Liver (tissue), 9 donors: ENCODE data around the gene RNF152. TPM values are rescaled to one million over a fixed set of nuclear protein-coding genes. Genes with fewer than 3 reads are reported as not detected.

Source experiments
- DNase-seq: peaks from one replicate; pipeline ENCODE4 v3.0.0-alpha.2; 2017; ENCODE audit warnings: low spot score
- H3K27ac ChIP-seq, 2 donors: one replicate each; pipeline ENCODE4 v1.7.0; 2013; ENCODE audit warnings: inconsistent platforms in 2 of 2, low read length in 2 of 2, control low read depth in 1 of 2, low read depth in 1 of 2, mild to moderate bottlenecking in 1 of 2
- H3K27me3 ChIP-seq, 4 donors: one replicate each; pipeline versions ENCODE4 v1.6.1 to v1.7.0; 2013; ENCODE audit warnings: low read length in 3 of 4, inconsistent platforms in 1 of 4, mild to moderate bottlenecking in 1 of 4, moderate library complexity in 1 of 4; ENCODE audit not compliant: control insufficient read depth in 4 of 4, insufficient read depth in 4 of 4
- H3K36me3 ChIP-seq, 4 donors: one replicate each; pipeline versions ENCODE4 v1.6.1 to v1.7.0; 2013; ENCODE audit warnings: low read length in 3 of 4, mild to moderate bottlenecking in 3 of 4, low read depth in 1 of 4, moderate library complexity in 1 of 4; ENCODE audit not compliant: control insufficient read depth in 4 of 4, insufficient read depth in 3 of 4
- H3K4me1 ChIP-seq, 4 donors: one replicate each; pipeline versions ENCODE4 v1.6.1 to v1.7.0; 2013; ENCODE audit warnings: low read length in 3 of 4, mild to moderate bottlenecking in 3 of 4, moderate library complexity in 1 of 4; ENCODE audit not compliant: control insufficient read depth in 4 of 4, insufficient read depth in 4 of 4
- H3K4me3 ChIP-seq, 3 donors: one replicate each; pipeline versions ENCODE4 v1.6.1 to v1.7.0; 2013; ENCODE audit warnings: low read length in 3 of 3, control low read depth in 1 of 3, low read depth in 1 of 3, mild to moderate bottlenecking in 1 of 3
- H3K9ac ChIP-seq, 2 donors: one replicate each; pipeline ENCODE4 v1.7.0; 2013; ENCODE audit warnings: low read length in 2 of 2, mild to moderate bottlenecking in 2 of 2, moderate library complexity in 2 of 2, control low read depth in 1 of 2, low read depth in 1 of 2
- H3K9me3 ChIP-seq, 4 donors: one replicate each; pipeline versions ENCODE4 v1.6.1 to v1.7.0; 2013; ENCODE audit warnings: low read length in 3 of 4; ENCODE audit not compliant: control insufficient read depth in 4 of 4
- FOXA1 ChIP-seq: IDR thresholded peaks from 2 replicates; pipeline ENCODE4 v1.6.1; 2016; ENCODE audit warnings: antibody characterized with exemption
- FOXA2 ChIP-seq: IDR thresholded peaks from 2 replicates; pipeline ENCODE4 v1.6.1; 2016; ENCODE audit warnings: antibody characterized with exemption
- GABPA ChIP-seq, 2 donors: IDR thresholded peaks in 1 of 2; conservative IDR thresholded peaks in 1 of 2; 2 replicates each; pipeline ENCODE4 v1.6.1; 2016; ENCODE audit warnings: antibody characterized with exemption in 2 of 2, mild to moderate bottlenecking in 1 of 2, moderate library complexity in 1 of 2
- HNF4A ChIP-seq, 2 donors: conservative IDR thresholded peaks; 2 replicates each; pipeline ENCODE4 v1.6.1; 2016; ENCODE audit warnings: antibody characterized with exemption in 2 of 2, mild to moderate bottlenecking in 2 of 2
- HNF4G ChIP-seq: IDR thresholded peaks from 2 replicates; pipeline ENCODE4 v1.6.1; 2016; ENCODE audit warnings: antibody characterized with exemption
- NR2F2 ChIP-seq: IDR thresholded peaks from 2 replicates; pipeline ENCODE4 v1.6.1; 2016; ENCODE audit warnings: antibody characterized with exemption
- RXRA ChIP-seq, 2 donors: IDR thresholded peaks; 2 replicates each; pipeline ENCODE4 v1.6.1; 2017 to 2018; ENCODE audit warnings: antibody characterized with exemption in 2 of 2, mild to moderate bottlenecking in 1 of 2
- SP1 ChIP-seq: IDR thresholded peaks from 2 replicates; pipeline ENCODE4 v1.6.1; 2018; ENCODE audit warnings: antibody characterized with exemption, mild to moderate bottlenecking
- WGBS: extraction: QIAGEN DNeasy Blood & Tissue Kit; methylation state at CpG from one replicate; pipeline ENCODE4 v1.1.7; 2013; 5-methylcytosine and 5-hydroxymethylcytosine counted together
- polyA plus RNA-seq, 2 donors: library from polyadenylated mRNA; stranded (reverse) in 1 of 2; unstranded in 1 of 2; fragments of 200-250 nt in 1 of 2; fragments of >200 nt in 1 of 2; fragmentation: Nextera tagmentation in 1 of 2; extraction: Ambion mirVana in 1 of 2; gene quantifications; one replicate each; pipeline versions ENCODE4 v1.2.1 to v1.2.3, GENCODE V29; 2013 to 2015
- total RNA-seq, 2 donors: library from RNA; depleted of rRNA; stranded (reverse); fragments of >200 nt; gene quantifications; one replicate each; pipeline ENCODE4 v1.2.3, GENCODE V29; 2014
- TF ChIP-seq, protein P1 (sequence below): IDR thresholded peaks from 2 replicates; pipeline ENCODE4 v1.6.1; 2016; ENCODE audit warnings: antibody characterized with exemption
- TF ChIP-seq, protein P2 (sequence below): IDR thresholded peaks from 2 replicates; pipeline ENCODE4 v1.6.1; 2016; ENCODE audit warnings: antibody characterized with exemption
- TF ChIP-seq, protein P3 (sequence below): IDR thresholded peaks from 2 replicates; pipeline ENCODE4 v1.6.1; 2016; ENCODE audit warnings: antibody characterized with exemption, mild to moderate bottlenecking
- TF ChIP-seq, protein P4 (sequence below): IDR thresholded peaks from 2 replicates; pipeline ENCODE4 v1.6.1; 2016; ENCODE audit warnings: antibody characterized with exemption
- donor health status: healthy.
- donor health status: healthy.
- donor health status: healthy.
- donor health status: healthy.
- donor health status: healthy.

The RNF152 gene
- total and polyA plus RNA-seq, 4 donors = 6.8 to 115 (median 10.6) TPM

DNA sequence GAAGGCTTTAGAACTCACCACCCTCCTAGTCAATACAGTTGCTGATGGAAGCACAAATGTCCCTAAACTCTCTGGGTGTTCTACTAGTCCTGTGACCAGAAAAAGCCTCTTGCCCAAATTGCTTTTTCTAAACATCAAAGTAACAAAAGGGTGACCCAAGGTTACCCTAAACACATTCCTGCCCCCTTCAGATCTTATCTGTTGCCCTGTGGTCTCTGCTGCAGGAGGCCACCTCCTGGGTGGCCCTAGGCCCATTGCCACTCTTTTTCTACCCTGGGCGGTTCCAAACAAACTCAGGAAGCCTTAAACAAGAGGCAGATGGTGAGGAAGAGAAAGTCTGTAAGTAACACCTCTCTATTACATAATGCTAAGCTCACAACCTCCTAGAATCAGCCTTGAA, 3.3 kb downstream of the RNF152 start (continued):
- no peak for TF ChIP-seq NR2F2
- no peak for TF ChIP-seq FOXA1
- TF ChIP-seq GABPA (IDR thresholded peaks at IDR 0.05 in 1 of 2, conservative IDR thresholded peaks at IDR 0.05 in 1 of 2) = no peak
- TF ChIP-seq, protein P1, sequence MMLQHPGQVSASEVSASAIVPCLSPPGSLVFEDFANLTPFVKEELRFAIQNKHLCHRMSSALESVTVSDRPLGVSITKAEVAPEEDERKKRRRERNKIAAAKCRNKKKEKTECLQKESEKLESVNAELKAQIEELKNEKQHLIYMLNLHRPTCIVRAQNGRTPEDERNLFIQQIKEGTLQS = no peak
- TF ChIP-seq SP1 = no peak
- TF ChIP-seq, protein P2, sequence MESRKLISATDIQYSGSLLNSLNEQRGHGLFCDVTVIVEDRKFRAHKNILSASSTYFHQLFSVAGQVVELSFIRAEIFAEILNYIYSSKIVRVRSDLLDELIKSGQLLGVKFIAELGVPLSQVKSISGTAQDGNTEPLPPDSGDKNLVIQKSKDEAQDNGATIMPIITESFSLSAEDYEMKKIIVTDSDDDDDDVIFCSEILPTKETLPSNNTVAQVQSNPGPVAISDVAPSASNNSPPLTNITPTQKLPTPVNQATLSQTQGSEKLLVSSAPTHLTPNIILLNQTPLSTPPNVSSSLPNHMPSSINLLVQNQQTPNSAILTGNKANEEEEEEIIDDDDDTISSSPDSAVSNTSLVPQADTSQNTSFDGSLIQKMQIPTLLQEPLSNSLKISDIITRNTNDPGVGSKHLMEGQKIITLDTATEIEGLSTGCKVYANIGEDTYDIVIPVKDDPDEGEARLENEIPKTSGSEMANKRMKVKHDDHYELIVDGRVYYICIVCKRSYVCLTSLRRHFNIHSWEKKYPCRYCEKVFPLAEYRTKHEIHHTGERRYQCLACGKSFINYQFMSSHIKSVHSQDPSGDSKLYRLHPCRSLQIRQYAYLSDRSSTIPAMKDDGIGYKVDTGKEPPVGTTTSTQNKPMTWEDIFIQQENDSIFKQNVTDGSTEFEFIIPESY = no peak

DNA sequence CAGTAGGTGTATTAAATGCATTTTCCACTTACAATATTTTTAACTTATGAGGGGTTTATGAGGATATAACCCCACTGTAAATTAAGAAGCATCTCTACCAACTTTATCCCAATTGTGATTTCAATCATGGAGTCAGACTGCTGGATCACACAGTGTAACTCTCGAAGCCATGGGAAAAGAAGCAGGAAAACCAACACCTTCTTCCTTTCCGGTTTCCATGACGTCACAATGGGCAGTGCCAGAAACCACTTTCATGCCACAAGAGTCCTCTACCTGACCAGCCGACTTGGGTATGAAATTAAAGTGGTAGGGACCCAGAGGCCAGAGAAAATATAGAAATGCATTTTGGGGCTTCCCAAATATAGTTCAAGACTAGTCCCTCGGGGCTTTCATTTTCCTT, 4.2 kb downstream of the RNF152 start:
- Histone ChIP-seq H3K9me3 (no peaks in the 10 kb centered on the region), H3K4me1 (peaks cover 0 to 14% (median 8%) of the 10 kb centered on the region in 4 donors), H3K36me3 (peaks cover 1 to 38% (median 10%) of the 10 kb centered on the region in 4 donors), H3K27me3 (no peaks in the 10 kb centered on the region), H3K27ac (no peak overlapping the region), H3K4me3 (no peak overlapping the region), H3K9ac (no peak overlapping the region)
- DNase-seq = no peak
- TF ChIP-seq GABPA (IDR thresholded peaks at IDR 0.05 in 1 of 2, conservative IDR thresholded peaks at IDR 0.05 in 1 of 2) = no peak
- TF ChIP-seq FOXA2 = no peak
- TF ChIP-seq HNF4A (conservative IDR thresholded peaks at IDR 0.05) = no peak
- 83% methylated on average over 5 of the region's 5 CpGs for WGBS

DNA sequence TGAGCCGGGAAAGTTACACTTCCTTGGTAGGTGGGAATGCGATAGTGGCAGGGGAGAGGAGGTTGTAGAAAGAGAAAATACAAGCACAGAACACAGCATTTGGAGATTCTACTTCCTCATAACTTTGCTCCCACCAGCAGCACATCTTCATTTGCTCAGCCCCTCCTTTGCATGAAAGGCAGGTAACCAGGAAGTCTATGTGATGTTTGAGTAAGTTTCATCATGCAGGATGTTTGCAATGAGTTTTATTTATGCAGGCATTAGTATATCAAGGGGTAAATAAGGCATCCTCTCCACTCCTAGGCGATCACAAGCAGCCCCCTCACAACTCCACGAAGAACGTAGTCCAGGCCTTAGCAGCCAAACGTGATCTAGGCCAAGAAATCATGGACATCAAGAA, 5.0 kb downstream of the RNF152 start:
- Histone ChIP-seq H3K9me3 (no peaks in the 10 kb centered on the region), H3K4me1 (peaks cover 2 to 14% (median 8%) of the 10 kb centered on the region in 4 donors), H3K27ac (no peak overlapping the region), H3K9ac (no peak overlapping the region), H3K4me3 (no peak overlapping the region), H3K27me3 (no peaks in the 10 kb centered on the region), H3K36me3 (peaks cover 3 to 41% (median 11%) of the 10 kb centered on the region in 4 donors)
- no peak for TF ChIP-seq RXRA (IDR thresholded peaks at IDR 0.05)
- TF ChIP-seq SP1 = no peak
- TF ChIP-seq NR2F2 = no peak
- TF ChIP-seq, protein P3, sequence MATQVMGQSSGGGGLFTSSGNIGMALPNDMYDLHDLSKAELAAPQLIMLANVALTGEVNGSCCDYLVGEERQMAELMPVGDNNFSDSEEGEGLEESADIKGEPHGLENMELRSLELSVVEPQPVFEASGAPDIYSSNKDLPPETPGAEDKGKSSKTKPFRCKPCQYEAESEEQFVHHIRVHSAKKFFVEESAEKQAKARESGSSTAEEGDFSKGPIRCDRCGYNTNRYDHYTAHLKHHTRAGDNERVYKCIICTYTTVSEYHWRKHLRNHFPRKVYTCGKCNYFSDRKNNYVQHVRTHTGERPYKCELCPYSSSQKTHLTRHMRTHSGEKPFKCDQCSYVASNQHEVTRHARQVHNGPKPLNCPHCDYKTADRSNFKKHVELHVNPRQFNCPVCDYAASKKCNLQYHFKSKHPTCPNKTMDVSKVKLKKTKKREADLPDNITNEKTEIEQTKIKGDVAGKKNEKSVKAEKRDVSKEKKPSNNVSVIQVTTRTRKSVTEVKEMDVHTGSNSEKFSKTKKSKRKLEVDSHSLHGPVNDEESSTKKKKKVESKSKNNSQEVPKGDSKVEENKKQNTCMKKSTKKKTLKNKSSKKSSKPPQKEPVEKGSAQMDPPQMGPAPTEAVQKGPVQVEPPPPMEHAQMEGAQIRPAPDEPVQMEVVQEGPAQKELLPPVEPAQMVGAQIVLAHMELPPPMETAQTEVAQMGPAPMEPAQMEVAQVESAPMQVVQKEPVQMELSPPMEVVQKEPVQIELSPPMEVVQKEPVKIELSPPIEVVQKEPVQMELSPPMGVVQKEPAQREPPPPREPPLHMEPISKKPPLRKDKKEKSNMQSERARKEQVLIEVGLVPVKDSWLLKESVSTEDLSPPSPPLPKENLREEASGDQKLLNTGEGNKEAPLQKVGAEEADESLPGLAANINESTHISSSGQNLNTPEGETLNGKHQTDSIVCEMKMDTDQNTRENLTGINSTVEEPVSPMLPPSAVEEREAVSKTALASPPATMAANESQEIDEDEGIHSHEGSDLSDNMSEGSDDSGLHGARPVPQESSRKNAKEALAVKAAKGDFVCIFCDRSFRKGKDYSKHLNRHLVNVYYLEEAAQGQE = no peak
- TF ChIP-seq HNF4G = no peak
- TF ChIP-seq, protein P4, sequence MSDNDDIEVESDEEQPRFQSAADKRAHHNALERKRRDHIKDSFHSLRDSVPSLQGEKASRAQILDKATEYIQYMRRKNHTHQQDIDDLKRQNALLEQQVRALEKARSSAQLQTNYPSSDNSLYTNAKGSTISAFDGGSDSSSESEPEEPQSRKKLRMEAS = no peak
- DNase-seq = no peak
- 81% methylated on average over 6 of the region's 6 CpGs for WGBS
